Hepatocyte (in vitro differentiated cells): ENCODE data around the gene TMEM204. TPM values are rescaled to one million over a fixed set of nuclear protein-coding genes. Genes with fewer than 3 reads are reported as not detected.

ENCODE experiments used
- DNase-seq: peaks from one replicate; pipeline ENCODE4 v3.0.0-alpha.2; 2016; ENCODE audit warnings: low spot score
- H2AFZ ChIP-seq: fragments of 200-600 bp; sonication (generic); 2 replicates; pipeline ENCODE4 v1.6.0; 2016; ENCODE audit warnings: antibody characterized with exemption, mild to moderate bottlenecking
- H3K27ac ChIP-seq: fragments of 200-600 bp; sonication (generic); 2 replicates; pipeline ENCODE4 v1.5.1; 2016; ENCODE audit warnings: mild to moderate bottlenecking
- H3K27me3 ChIP-seq: fragments of 200-600 bp; sonication (generic); 2 replicates; pipeline ENCODE4 v1.6.1; 2016
- H3K36me3 ChIP-seq: fragments of 200-600 bp; sonication (generic); replicated peaks from 2 replicates; pipeline ENCODE4 v1.5.1; 2016; ENCODE audit warnings: low read depth; ENCODE audit not compliant: insufficient read depth
- H3K4me1 ChIP-seq: fragments of 200-600 bp; sonication (generic); 2 replicates; pipeline ENCODE4 v1.5.1; 2016; ENCODE audit warnings: mild to moderate bottlenecking, moderate library complexity; ENCODE audit not compliant: insufficient read depth
- H3K4me2 ChIP-seq: fragments of 200-600 bp; sonication (generic); 2 replicates; pipeline ENCODE4 v1.6.0; 2016
- H3K4me3 ChIP-seq: fragments of 200-600 bp; sonication (generic); 2 replicates; pipeline ENCODE4 v1.5.1; 2016; ENCODE audit warnings: mild to moderate bottlenecking
- H3K79me2 ChIP-seq: fragments of 200-600 bp; sonication (generic); 2 replicates; pipeline ENCODE4 v1.6.0; 2017; ENCODE audit warnings: mild to moderate bottlenecking
- H3K9me2 ChIP-seq: fragments of 200-600 bp; sonication (generic); replicated peaks from 2 replicates; pipeline ENCODE4 v1.6.0; 2017; ENCODE audit warnings: mild to moderate bottlenecking; ENCODE audit not compliant: insufficient read depth
- H3K9me3 ChIP-seq: fragments of 200-600 bp; sonication (generic); 2 replicates; pipeline ENCODE4 v1.5.1; 2016; ENCODE audit warnings: low read depth, mild to moderate bottlenecking
- H4K20me1 ChIP-seq: fragments of 200-600 bp; sonication (generic); 2 replicates; pipeline ENCODE4 v1.6.0; 2016; ENCODE audit warnings: mild to moderate bottlenecking; ENCODE audit not compliant: insufficient read depth, poor library complexity, severe bottlenecking
- EZH2 ChIP-seq: fragments of 200-600 bp; sonication (generic); IDR thresholded peaks from 2 replicates; pipeline ENCODE4 v1.6.1; 2016; ENCODE audit warnings: antibody characterized with exemption, mild to moderate bottlenecking, borderline replicate concordance
- EZH2phosphoT487 ChIP-seq: fragments of 200-600 bp; sonication (generic); IDR thresholded peaks from one replicate; pipeline ENCODE4 v1.6.1; 2018; ENCODE audit warnings: antibody characterized with exemption, mild to moderate bottlenecking, low read depth, moderate library complexity; ENCODE audit not compliant: unreplicated experiment, severe bottlenecking
- WGBS: methylation state at CpG from one replicate; pipeline ENCODE4 v1.1.6; 2016; ENCODE audit warnings: low lambda C conversion rate; ENCODE audit errors: missing lambda C conversion rate; 5-methylcytosine and 5-hydroxymethylcytosine counted together
- polyA plus RNA-seq: library from polyadenylated mRNA; unstranded; fragments of >200 nt; fragmentation: Nextera tagmentation; extraction: Ambion mirVana; gene quantifications from 2 replicates; pipeline ENCODE4 v1.2.1, GENCODE V29; 2016
- total RNA-seq: library from RNA; depleted of rRNA; stranded (reverse); fragments of >200 nt; gene quantifications from 2 replicates; pipeline ENCODE4 v1.2.3, GENCODE V29; 2014
- TF ChIP-seq, protein P1 (sequence below): fragments of 200-600 bp; sonication (generic); IDR thresholded peaks from 2 replicates; pipeline ENCODE4 v1.5.1; 2016; ENCODE audit warnings: antibody characterized with exemption, mild to moderate bottlenecking; ENCODE audit not compliant: poor library complexity

TMEM204 gene
- total and polyA plus RNA-seq, 2 experiments from 2014 or later, result 2.7 to 5.4 TPM

DNA sequence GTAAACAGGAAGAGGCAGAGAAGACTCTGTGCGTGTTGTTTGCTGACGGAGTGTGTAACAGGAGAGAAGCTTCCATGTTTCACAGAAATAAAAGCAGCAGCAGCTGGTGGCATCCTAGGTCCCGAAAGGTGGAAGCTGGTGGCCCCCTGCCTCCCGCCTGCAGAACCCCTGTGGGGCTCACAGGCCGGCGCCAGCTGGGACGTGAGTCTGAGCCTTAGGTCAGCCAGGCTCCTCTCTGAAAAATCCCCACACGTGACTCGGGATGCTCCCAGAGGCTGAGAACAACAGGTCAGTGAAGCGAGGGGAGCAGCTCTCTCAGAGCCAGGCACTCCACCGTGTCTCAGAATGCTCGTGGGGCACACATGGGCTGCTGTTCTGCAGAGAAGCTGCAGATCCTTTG is 27.4 kb downstream of the TMEM204 start:
- Histone ChIP-seq H2AFZ (no peak overlapping the region), H3K79me2 (no peaks in the 10 kb centered on the region), H3K27ac (no peak overlapping the region), H3K9me2 (no peaks in the 10 kb centered on the region), H3K4me2 (no peak overlapping the region), H3K9me3 (no peaks in the 10 kb centered on the region), H3K4me1 (no peaks in the 10 kb centered on the region), H3K27me3 (no peaks in the 10 kb centered on the region), H3K4me3 (no peak overlapping the region), H4K20me1 (no peaks in the 10 kb centered on the region), H3K36me3 (no peaks in the 10 kb centered on the region)
- no peak for DNase-seq
- TF ChIP-seq EZH2 (no peak), EZH2phosphoT487 (no peak)
- TF ChIP-seq, protein P1, sequence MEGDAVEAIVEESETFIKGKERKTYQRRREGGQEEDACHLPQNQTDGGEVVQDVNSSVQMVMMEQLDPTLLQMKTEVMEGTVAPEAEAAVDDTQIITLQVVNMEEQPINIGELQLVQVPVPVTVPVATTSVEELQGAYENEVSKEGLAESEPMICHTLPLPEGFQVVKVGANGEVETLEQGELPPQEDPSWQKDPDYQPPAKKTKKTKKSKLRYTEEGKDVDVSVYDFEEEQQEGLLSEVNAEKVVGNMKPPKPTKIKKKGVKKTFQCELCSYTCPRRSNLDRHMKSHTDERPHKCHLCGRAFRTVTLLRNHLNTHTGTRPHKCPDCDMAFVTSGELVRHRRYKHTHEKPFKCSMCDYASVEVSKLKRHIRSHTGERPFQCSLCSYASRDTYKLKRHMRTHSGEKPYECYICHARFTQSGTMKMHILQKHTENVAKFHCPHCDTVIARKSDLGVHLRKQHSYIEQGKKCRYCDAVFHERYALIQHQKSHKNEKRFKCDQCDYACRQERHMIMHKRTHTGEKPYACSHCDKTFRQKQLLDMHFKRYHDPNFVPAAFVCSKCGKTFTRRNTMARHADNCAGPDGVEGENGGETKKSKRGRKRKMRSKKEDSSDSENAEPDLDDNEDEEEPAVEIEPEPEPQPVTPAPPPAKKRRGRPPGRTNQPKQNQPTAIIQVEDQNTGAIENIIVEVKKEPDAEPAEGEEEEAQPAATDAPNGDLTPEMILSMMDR, result no peak
- 93% methylated on average over 12 of the region's 12 CpGs for WGBS

DNA sequence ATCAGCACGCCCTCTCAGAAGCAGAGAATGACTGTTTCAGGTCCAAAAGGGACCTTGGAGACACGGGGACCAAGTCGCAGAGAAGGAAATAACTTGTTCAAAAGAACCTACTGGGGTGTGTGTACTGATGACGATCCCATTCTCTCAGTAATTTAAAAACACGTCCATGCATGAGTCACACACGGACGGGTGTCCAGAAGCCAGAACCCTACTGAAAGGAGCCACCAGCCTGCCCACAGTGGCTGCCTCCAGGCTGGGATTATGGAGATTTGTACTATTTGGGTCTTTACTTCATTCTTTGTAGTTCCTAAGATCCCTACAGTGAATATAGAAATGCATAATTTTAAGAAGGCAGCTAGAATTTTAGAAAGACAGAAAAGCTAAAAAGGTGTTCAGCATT is 27.8 kb downstream of the TMEM204 start:
- Histone ChIP-seq H3K27ac (no peak overlapping the region), H3K4me1 (no peaks in the 10 kb centered on the region), H3K9me2 (no peaks in the 10 kb centered on the region), H3K4me2 (no peak overlapping the region), H3K27me3 (no peaks in the 10 kb centered on the region), H4K20me1 (no peaks in the 10 kb centered on the region), H3K4me3 (no peak overlapping the region), H3K79me2 (no peaks in the 10 kb centered on the region), H3K36me3 (no peaks in the 10 kb centered on the region), H3K9me3 (no peaks in the 10 kb centered on the region), H2AFZ (no peak overlapping the region)
- WGBS, result 92% methylated on average over 7 of the region's 7 CpGs
- TF ChIP-seq EZH2 (no peak), EZH2phosphoT487 (no peak)
- TF ChIP-seq, protein P1, result no peak
- DNase-seq, result no peak

DNA sequence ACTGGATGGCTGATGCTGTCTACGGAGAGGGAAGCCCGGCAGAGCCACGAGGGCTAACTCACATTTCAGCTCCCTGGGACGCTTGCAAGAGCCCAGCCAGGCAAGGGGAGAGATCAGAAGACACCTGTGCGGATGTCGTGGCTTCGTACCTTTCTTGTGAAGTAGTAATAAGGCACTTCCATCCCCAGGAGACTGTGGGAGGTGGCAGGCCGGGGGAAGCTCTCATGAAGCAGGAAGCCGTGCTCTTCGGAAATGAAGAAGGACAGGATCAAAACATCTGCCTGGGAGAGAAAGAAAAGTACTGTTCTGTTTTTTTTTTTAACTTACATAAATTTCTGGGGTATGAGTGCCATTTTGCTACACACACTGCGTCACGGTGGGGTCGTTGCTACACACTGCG is 28.4 kb downstream of the TMEM204 start:
- Histone ChIP-seq H3K27me3 (no peaks in the 10 kb centered on the region), H4K20me1 (no peaks in the 10 kb centered on the region), H3K4me2 (no peak overlapping the region), H3K4me3 (no peak overlapping the region), H3K36me3 (no peaks in the 10 kb centered on the region), H3K9me3 (no peaks in the 10 kb centered on the region), H3K27ac (no peak overlapping the region), H3K9me2 (no peaks in the 10 kb centered on the region), H3K4me1 (no peaks in the 10 kb centered on the region), H3K79me2 (no peaks in the 10 kb centered on the region), H2AFZ (no peak overlapping the region)
- TF ChIP-seq, protein P1, result no peak
- TF ChIP-seq EZH2phosphoT487 (no peak), EZH2 (no peak)
- DNase-seq, result no peak
- 95% methylated on average over 14 of the region's 14 CpGs for WGBS

DNA sequence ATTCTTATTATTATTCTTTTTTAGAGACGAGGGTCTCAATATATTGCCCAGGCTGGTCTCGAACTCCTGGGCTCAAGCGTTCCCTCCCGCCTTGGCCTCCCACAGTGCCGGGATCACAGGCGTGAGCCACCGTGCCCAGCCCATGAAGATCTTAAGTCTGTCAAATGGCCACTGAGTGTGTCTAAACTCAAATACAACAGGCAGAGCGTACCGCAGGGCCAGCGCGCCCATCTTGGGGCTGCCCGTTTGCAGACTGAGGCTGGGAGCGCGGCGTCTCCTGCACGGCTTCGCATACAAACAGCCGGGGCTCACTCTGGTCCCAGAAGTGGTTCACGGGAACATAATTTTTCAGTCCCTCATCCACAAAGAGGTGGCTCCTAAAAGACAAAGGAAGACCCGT is 30.3 kb downstream of the TMEM204 start:
- Histone ChIP-seq H3K27ac (no peak overlapping the region), H3K4me2 (no peak overlapping the region), H3K4me3 (no peak overlapping the region), H3K9me2 (no peaks in the 10 kb centered on the region), H4K20me1 (no peaks in the 10 kb centered on the region), H3K36me3 (no peaks in the 10 kb centered on the region), H2AFZ (no peak overlapping the region), H3K4me1 (no peaks in the 10 kb centered on the region), H3K9me3 (no peaks in the 10 kb centered on the region), H3K79me2 (no peaks in the 10 kb centered on the region), H3K27me3 (no peaks in the 10 kb centered on the region)
- TF ChIP-seq EZH2 (no peak), EZH2phosphoT487 (no peak)
- TF ChIP-seq, protein P1, result no peak
- 97% methylated on average over 20 of the region's 20 CpGs for whole genome bisulfite sequencing
- DNase-seq, result no peak
